GM18520 (cell line): ENCODE data around the gene ABCC5.
"Not testable (repeated sequence)": the region's sequence is repeated elsewhere in the genome, so short reads cannot be mapped to it uniquely, and the experiment has no call there.

Experiments used
- ATAC-seq: cut with Tn5 transposase; IDR thresholded peaks from one replicate; pipeline ENCODE4 v1.9.1; 2021; ENCODE audit not compliant: unreplicated experiment

Gene ABCC5

GRCh38 chr3:184016811-184017671 lies 643 bp downstream of the ABCC5 start:
- ATAC-seq: peak; percentile 30

- no peak for ATAC-seq
Measured at GRCh38 chr3:184016169-184016570, 1.5 kb downstream of the ABCC5 start.

- ATAC-seq: no peak
Measured at GRCh38 chr3:184015381-184016019, 2.2 kb downstream of the ABCC5 start.

- no peak for ATAC-seq
Measured at GRCh38 chr3:184011937-184012889, 5.5 kb downstream of the ABCC5 start.

- ATAC-seq: no peak
Measured at GRCh38 chr3:184011230-184011876, 6.3 kb downstream of the ABCC5 start.

- no peak for ATAC-seq
Measured at GRCh38 chr3:184008161-184008560, 9.5 kb downstream of the ABCC5 start.

GRCh38 chr3:184007143-184007813 lies 10.4 kb downstream of the ABCC5 start:
- not testable (repeated sequence) for ATAC-seq

- ATAC-seq: peak; percentile 61
Measured at GRCh38 chr3:184005941-184006507, 11.7 kb downstream of the ABCC5 start.

- no peak for ATAC-seq
Measured at GRCh38 chr3:184004476-184004875, 13.2 kb downstream of the ABCC5 start.

- no peak for ATAC-seq
Measured at GRCh38 chr3:184003187-184003967, 14.3 kb downstream of the ABCC5 start.

GRCh38 chr3:184002469-184002868 lies 15.2 kb downstream of the ABCC5 start:
- ATAC-seq: no peak

- no peak for ATAC-seq
Measured at GRCh38 chr3:184001761-184002160, 15.9 kb downstream of the ABCC5 start.

GRCh38 chr3:183991403-183991802 lies 26.3 kb downstream of the ABCC5 start:
- no peak for ATAC-seq

GRCh38 chr3:183988216-183988790 lies 29.4 kb downstream of the ABCC5 start:
- no peak for ATAC-seq

- ATAC-seq: no peak
Measured at GRCh38 chr3:183987000-183987600, 30.6 kb downstream of the ABCC5 start.

GRCh38 chr3:183984749-183985729 lies 32.6 kb downstream of the ABCC5 start:
- ATAC-seq: no peak

GRCh38 chr3:183984127-183984740 lies 33.5 kb downstream of the ABCC5 start:
- no peak for ATAC-seq
